Mammary epithelial cell (primary cell): ENCODE data around the gene KRT6A.

Experiments used
- CTCF ChIP-seq, 2 donors: IDR thresholded peaks in 1 of 2; conservative IDR thresholded peaks in 1 of 2; 2 replicates each; pipeline ENCODE4 v1.5.1; 2011 to 2012; ENCODE audit warnings: inconsistent platforms in 2 of 2, low read length in 2 of 2, mild to moderate bottlenecking in 2 of 2, control low read depth in 1 of 2, low read depth in 1 of 2; ENCODE audit not compliant: insufficient read depth in 1 of 2; ENCODE audit errors: extremely low read depth in 1 of 2
- EZH2 ChIP-seq: IDR thresholded peaks from 2 replicates; pipeline ENCODE4 v1.6.1; 2012; ENCODE audit warnings: low read length, inconsistent platforms, borderline replicate concordance

GRCh38 chr12:52480073-52480472 lies 13.0 kb downstream of the KRT6A start:
- TF ChIP-seq CTCF (conservative IDR thresholded peaks at IDR 0.05 in 1 of 2, IDR thresholded peaks at IDR 0.05 in 1 of 2; ENCODE audit: extremely low read depth in 1 of 2, insufficient read depth in 1 of 2, low read depth in 1 of 2, low read length in 2 of 2) = no peak
- TF ChIP-seq EZH2 = no peak
